ENCODE data around the gene CHMP4A.

Gene CHMP4A, protein sequence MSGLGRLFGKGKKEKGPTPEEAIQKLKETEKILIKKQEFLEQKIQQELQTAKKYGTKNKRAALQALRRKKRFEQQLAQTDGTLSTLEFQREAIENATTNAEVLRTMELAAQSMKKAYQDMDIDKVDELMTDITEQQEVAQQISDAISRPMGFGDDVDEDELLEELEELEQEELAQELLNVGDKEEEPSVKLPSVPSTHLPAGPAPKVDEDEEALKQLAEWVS

GRCh38 chr14:24212924-24213865, at the start of gene CHMP4A:
CHMP4A (minus strand) TSS chr14:24213488; CDS start chr14:24213439, 49 bp downstream.
- peak; percentile 92 to 93 for DNase-seq (ENCODE audit: low read depth in 1 of 2, low spot score in 1 of 2)

- no peak for DNase-seq (ENCODE audit: low read depth in 1 of 2, low spot score in 1 of 2)
Measured at GRCh38 chr14:24261969-24262327, 48.7 kb upstream of the CHMP4A start.

DNA sequence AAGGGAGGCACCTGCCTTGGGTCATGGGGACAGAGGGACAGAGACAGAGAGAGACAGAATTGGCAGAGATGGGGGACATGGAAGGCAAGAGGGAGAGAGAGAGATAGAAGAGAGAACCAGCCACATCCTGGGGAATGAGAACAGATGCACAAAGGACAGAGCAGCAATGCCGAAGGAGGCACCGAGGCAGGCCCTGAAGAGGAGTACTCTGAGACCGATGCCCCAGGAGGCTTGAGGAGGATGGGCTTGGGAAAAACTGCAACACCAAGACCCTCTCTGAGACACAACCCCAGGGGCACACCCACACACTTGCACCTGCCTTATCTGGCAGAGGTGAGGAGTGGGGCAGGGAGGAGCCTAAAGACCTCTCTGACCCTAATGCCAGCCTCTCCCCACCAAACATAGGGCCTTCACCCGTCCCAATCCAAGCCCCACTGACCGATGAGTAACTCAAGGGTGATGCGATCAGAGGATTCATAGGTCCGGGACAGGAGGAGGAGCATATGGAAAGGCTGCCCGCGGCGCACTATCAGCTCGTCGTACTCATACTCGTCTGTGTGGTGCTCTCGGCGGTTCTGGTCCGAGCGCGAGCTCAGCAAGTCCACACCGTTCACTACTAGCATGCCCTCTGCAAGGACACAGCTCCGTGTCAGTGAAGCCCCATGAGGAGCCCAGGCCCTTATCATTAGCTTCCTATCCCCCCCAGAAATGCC, 48.1 kb upstream of the CHMP4A start:
- DNase-seq (ENCODE audit: low read depth in 1 of 2, low spot score in 1 of 2), result no peak

- DNase-seq (ENCODE audit: low read depth in 1 of 2, low spot score in 1 of 2), result no peak
Measured at GRCh38 chr14:24260780-24261157, 47.5 kb upstream of the CHMP4A start.

DNA sequence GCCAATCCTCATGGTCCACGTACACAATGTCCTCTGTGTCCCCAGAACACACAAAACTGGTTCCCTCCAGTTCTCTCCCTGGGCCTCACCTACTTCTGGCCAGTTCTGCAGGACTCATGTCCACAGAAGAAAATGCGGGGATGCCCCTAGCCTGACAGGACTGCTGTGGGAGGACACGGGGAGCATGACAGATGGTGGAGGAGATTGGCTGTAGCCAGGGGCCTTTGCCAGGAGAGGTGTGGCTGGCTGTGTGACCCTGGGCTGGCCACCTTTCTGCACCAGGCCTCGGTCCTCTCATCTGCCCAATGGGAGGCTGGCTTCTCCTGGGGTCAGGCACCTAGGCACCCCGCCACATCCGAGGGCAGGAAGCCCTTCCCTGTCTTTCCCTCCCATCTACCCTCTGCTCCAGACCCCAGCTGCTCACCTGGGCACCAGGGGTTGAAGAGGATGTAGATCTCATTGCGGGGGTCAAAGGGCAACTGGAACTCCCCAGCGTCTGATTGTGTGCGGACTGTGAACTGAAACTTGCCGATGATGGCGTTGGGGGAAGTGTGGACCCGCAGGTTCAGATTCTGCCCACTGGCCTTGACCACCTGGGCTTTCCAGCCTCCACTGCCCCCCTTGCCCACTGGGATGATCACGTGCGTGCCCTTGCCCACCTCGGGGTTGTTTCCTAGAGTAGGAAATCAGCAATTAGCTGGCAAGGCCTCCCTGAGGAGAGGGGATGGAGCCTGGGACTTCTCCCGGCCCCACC, 46.9 kb upstream of the CHMP4A start:
- no peak for DNase-seq (ENCODE audit: low read depth in 1 of 2, low spot score in 1 of 2)

DNA sequence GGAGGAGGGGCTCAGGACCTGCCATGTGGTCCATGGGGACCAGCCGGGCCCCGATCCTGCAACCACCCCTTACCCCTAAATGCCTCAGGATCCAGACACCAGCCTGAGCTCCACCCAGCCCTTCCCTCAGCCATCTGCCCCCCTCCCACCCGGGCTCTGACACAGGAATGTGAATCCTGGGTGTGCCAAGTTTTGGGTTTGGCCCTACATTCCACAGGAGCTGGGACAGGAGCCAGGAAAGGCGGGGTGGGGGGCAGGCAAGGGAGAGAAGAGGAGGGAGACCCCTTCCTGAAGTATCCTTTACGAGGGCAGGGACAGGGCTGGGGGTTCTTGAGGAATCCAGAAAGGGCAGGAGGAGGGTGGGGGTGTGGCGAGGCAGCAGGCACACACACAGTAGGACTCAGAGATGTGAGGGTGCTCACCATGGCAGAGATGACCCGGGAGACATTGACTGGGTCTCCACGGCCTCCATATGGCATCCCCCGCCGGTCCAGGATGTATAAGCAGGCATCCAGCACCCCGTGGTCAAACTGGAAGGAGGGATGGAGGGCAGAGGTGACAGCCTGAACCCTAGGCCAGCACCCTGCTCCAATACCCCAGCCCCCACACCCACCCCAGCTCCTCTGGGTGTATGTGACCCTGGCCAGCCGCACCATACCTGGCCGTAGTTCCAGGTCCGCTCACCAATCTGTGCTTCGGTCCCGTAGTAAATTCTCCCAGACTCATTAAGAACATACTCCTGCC, 46.2 kb upstream of the CHMP4A start:
- DNase-seq (ENCODE audit: low read depth in 1 of 2, low spot score in 1 of 2), result no peak

GRCh38 chr14:24258548-24259265, 45.4 kb upstream of the CHMP4A start:
- no peak for DNase-seq (ENCODE audit: low read depth in 1 of 2, low spot score in 1 of 2)

- no peak for DNase-seq (ENCODE audit: low read depth in 1 of 2, low spot score in 1 of 2)
Measured at GRCh38 chr14:24258119-24258518, 44.8 kb upstream of the CHMP4A start.

DNA sequence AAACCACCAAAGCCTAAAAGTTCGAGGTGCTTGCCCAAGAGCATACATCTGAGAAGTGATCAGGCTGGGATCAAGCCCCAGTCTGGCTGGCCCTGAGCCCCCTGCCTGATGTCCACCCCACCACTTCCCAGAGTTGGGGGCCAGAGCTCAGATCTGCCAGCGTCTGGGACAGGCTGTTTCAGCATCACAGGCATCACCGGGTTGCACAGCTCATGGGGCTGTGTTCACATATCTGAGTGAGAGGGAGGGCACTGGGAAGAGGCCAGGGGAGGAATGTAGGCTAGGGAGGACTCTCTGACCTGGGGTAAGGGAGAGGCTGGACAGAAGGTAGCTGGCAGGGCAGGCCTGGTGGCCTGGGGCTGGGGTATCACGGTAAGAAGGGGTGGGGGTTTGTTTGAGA, 43.7 kb upstream of the CHMP4A start:
- DNase-seq (ENCODE audit: low read depth in 1 of 2, low spot score in 1 of 2), result no peak

GRCh38 chr14:24255931-24256711, 42.8 kb upstream of the CHMP4A start:
- no peak for DNase-seq (ENCODE audit: low read depth in 1 of 2, low spot score in 1 of 2)

GRCh38 chr14:24255438-24255837, 42.1 kb upstream of the CHMP4A start:
- no peak for DNase-seq (ENCODE audit: low read depth in 1 of 2, low spot score in 1 of 2)

GRCh38 chr14:24254630-24255392, 41.5 kb upstream of the CHMP4A start:
- DNase-seq (ENCODE audit: low read depth in 1 of 2, low spot score in 1 of 2), result no peak

DNA sequence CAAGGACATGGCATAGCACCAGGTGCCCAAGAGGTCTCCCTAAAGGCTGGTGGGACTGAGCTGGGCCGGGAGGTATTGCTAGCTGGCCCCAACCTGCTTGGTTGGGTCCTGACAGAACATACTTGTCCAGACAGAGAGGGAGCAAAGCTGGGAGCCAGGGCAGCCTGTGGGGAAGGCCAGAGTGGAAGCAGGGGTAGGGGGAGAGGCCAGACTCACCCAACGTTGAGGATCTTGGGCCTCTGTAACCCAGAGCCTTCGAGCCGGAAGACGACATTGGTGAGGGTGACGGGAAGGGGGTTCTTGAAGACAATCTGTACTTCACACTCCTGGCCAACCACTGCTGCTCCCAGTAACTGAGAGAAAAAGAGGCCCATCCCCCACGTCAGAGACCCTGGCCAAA, 40.6 kb upstream of the CHMP4A start:
- DNase-seq (ENCODE audit: low read depth in 1 of 2, low spot score in 1 of 2), result no peak

GRCh38 chr14:24252289-24253124, 39.2 kb upstream of the CHMP4A start:
- DNase-seq (ENCODE audit: low read depth in 1 of 2, low spot score in 1 of 2), result no peak

DNA sequence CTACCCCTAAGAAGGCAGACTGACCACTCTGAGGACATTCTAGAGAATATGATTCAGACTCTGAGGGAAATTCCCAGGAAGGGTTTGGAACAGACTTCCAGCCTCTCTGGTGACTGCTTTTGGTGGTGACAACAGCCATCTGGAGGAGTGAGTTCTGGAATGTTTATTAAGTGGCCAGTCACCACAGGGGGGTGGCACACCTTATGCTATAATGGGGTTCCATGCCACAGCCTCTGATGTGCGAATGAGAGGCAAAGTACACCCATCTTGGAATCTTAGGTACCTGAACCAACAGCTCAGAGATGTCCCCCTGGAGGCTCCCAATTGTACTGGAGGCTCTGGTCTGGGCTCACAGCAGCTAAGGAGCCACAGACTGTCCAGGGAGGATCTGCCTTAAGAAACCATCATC, 38.6 kb upstream of the CHMP4A start:
- no peak for DNase-seq (ENCODE audit: low read depth in 1 of 2, low spot score in 1 of 2)

GRCh38 chr14:24250354-24250753, 37.1 kb upstream of the CHMP4A start:
- no peak for DNase-seq (ENCODE audit: low read depth in 1 of 2, low spot score in 1 of 2)

- no peak for DNase-seq (ENCODE audit: low read depth in 1 of 2, low spot score in 1 of 2)
Measured at GRCh38 chr14:24249230-24250021, 36.1 kb upstream of the CHMP4A start.

All from activated T-helper 1 cell treated with anti-CD3 and anti-CD28 coated beads, Interleukin-2, amount 50 U/mL, for 16 hours (primary cell).